Stimulated activated CD4-positive, alpha-beta T cell treated with anti-CD3 and anti-CD28 coated beads, Interleukin-2, amount 100 ng/mL, for 24 hours (primary cell): ENCODE measurements around the gene TRAF3.
A peak's percentile ranks its signal among the peaks of the same experiment; 100 is the strongest.

Source experiments
- DNase-seq, 2 donors: peaks; one replicate each; pipeline ENCODE4 v3.0.0-alpha.2; 2020

The TRAF3 gene

GRCh38 chr14:102778338-102779083, 1.3 kb downstream of the TRAF3 start:
- DNase-seq = peak; percentile 32 to 47

GRCh38 chr14:102779084-102779462, 1.8 kb downstream of the TRAF3 start:
- no peak for DNase-seq

- DNase-seq = no peak
These were observed 2.5 kb downstream of the TRAF3 start for GRCh38 chr14:102779574-102780315.

- no peak for DNase-seq
These were observed 3.8 kb downstream of the TRAF3 start for GRCh38 chr14:102781063-102781462.

- DNase-seq = no peak
These were observed 5.7 kb downstream of the TRAF3 start for GRCh38 chr14:102782974-102783373.

- DNase-seq = no peak
These were observed 7.8 kb downstream of the TRAF3 start for GRCh38 chr14:102784892-102785594.

GRCh38 chr14:102785595-102785963, 8.3 kb downstream of the TRAF3 start:
- no peak for DNase-seq

- DNase-seq = peak in 1 of 2 donors; percentile 28
These were observed 9.5 kb downstream of the TRAF3 start for GRCh38 chr14:102786768-102787167.

GRCh38 chr14:102789349-102789748, 12.1 kb downstream of the TRAF3 start:
- DNase-seq = no peak

GRCh38 chr14:102793531-102794328, 16.5 kb downstream of the TRAF3 start:
- DNase-seq = no peak

- DNase-seq = no peak
These were observed 18.0 kb downstream of the TRAF3 start for GRCh38 chr14:102795060-102795925.

- DNase-seq = no peak
These were observed 19.5 kb downstream of the TRAF3 start for GRCh38 chr14:102796661-102797190.

GRCh38 chr14:102798926-102799325, 21.7 kb downstream of the TRAF3 start:
- no peak for DNase-seq

- DNase-seq = no peak
These were observed 22.7 kb downstream of the TRAF3 start for GRCh38 chr14:102799684-102800562.

- no peak for DNase-seq
These were observed 25.7 kb downstream of the TRAF3 start for GRCh38 chr14:102802834-102803523.

GRCh38 chr14:102804858-102805257, 27.6 kb downstream of the TRAF3 start:
- DNase-seq = no peak

GRCh38 chr14:102805371-102805891, 28.2 kb downstream of the TRAF3 start:
- DNase-seq = peak; percentile 47 to 59

GRCh38 chr14:102805941-102806340, 28.7 kb downstream of the TRAF3 start:
- no peak for DNase-seq

GRCh38 chr14:102806447-102806846, 29.2 kb downstream of the TRAF3 start:
- no peak for DNase-seq

GRCh38 chr14:102807013-102807406, 29.8 kb downstream of the TRAF3 start:
- DNase-seq = no peak
